ACC112 (cell line): ENCODE measurements around the gene SHISAL2A.

Source experiments
- H2AFZ ChIP-seq: fragments of 200-600 bp; sonication (generic); one replicate; pipeline ENCODE4 v1.6.0; 2017; ENCODE audit warnings: antibody characterized with exemption, low read length; ENCODE audit not compliant: unreplicated experiment
- H3K27ac ChIP-seq: fragments of 200-600 bp; sonication (generic); 2 replicates; pipeline ENCODE4 v1.5.1; 2014; ENCODE audit warnings: low read depth, mild to moderate bottlenecking, antibody characterized with exemption, low read length, moderate library complexity
- H3K27me3 ChIP-seq: fragments of 200-600 bp; sonication (generic); 2 replicates; pipeline ENCODE4 v1.6.1; 2014; ENCODE audit warnings: mild to moderate bottlenecking, antibody characterized with exemption, low read length, moderate library complexity, mixed read lengths; ENCODE audit not compliant: insufficient read depth
- H3K36me3 ChIP-seq: fragments of 200-600 bp; sonication (generic); 2 replicates; pipeline ENCODE4 v1.6.1; 2016; ENCODE audit warnings: mild to moderate bottlenecking, antibody characterized with exemption, low read length, moderate library complexity, mixed read lengths; ENCODE audit not compliant: insufficient read depth
- H3K4me1 ChIP-seq: fragments of 200-600 bp; sonication (generic); one replicate; pipeline ENCODE4 v1.6.1; 2016; ENCODE audit warnings: low read length, mixed read lengths; ENCODE audit not compliant: insufficient read depth, unreplicated experiment, control insufficient read depth
- H3K4me3 ChIP-seq: fragments of 200-600 bp; sonication (generic); 2 replicates; pipeline ENCODE4 v1.5.1; 2014; ENCODE audit warnings: mild to moderate bottlenecking, low read depth, low read length
- H3K79me2 ChIP-seq: fragments of 200-600 bp; sonication (generic); one replicate; pipeline ENCODE4 v1.6.0; 2016; ENCODE audit warnings: low read length; ENCODE audit not compliant: control insufficient read depth, unreplicated experiment, insufficient read depth

The SHISAL2A gene

GRCh38 chr1:52636721-52637695 lies 4.0 kb downstream of the SHISAL2A start:
- no peak overlapping the region for H3K27ac ChIP-seq
- H3K4me1 ChIP-seq = no peaks in the 10 kb centered on the region
- no peaks in the 10 kb centered on the region for H3K79me2 ChIP-seq
- H2AFZ ChIP-seq = no peak overlapping the region
- peaks cover 33% of the 10 kb centered on the region for H3K27me3 ChIP-seq
- no peaks in the 10 kb centered on the region for H3K36me3 ChIP-seq
- no peak overlapping the region for H3K4me3 ChIP-seq

GRCh38 chr1:52637946-52638345 lies 5.0 kb downstream of the SHISAL2A start:
- H3K27ac ChIP-seq = no peak overlapping the region

GRCh38 chr1:52640697-52641096 lies 7.7 kb downstream of the SHISAL2A start:
- Histone ChIP-seq H3K36me3 (no peaks in the 10 kb centered on the region), H3K4me1 (no peaks in the 10 kb centered on the region), H3K27me3 (no peaks in the 10 kb centered on the region), H3K27ac (no peak overlapping the region), H2AFZ (no peak overlapping the region), H3K4me3 (no peak overlapping the region), H3K79me2 (no peaks in the 10 kb centered on the region)

More at GRCh38 chr1:52637946-52638345, 5.0 kb downstream of the SHISAL2A start:
- no peaks in the 10 kb centered on the region for H3K4me1 ChIP-seq
- peaks cover 23% of the 10 kb centered on the region for H3K27me3 ChIP-seq
- H3K4me3 ChIP-seq = no peak overlapping the region
- H3K79me2 ChIP-seq = no peaks in the 10 kb centered on the region
- no peak overlapping the region for H2AFZ ChIP-seq
- H3K36me3 ChIP-seq = no peaks in the 10 kb centered on the region

- Histone ChIP-seq H3K4me3 (no peak overlapping the region), H3K27ac (no peak overlapping the region), H3K79me2 (no peaks in the 10 kb centered on the region), H3K27me3 (no peaks in the 10 kb centered on the region), H2AFZ (no peak overlapping the region), H3K36me3 (no peaks in the 10 kb centered on the region), H3K4me1 (no peaks in the 10 kb centered on the region)
These were observed 8.3 kb downstream of the SHISAL2A start for GRCh38 chr1:52641307-52641706.

GRCh38 chr1:52645261-52645660 lies 12.3 kb downstream of the SHISAL2A start:
- Histone ChIP-seq H3K79me2 (no peaks in the 10 kb centered on the region), H3K27ac (no peak overlapping the region), H3K27me3 (no peaks in the 10 kb centered on the region), H3K4me1 (no peaks in the 10 kb centered on the region), H2AFZ (no peak overlapping the region), H3K36me3 (no peaks in the 10 kb centered on the region), H3K4me3 (no peak overlapping the region)

- no peak overlapping the region for H3K4me3 ChIP-seq
- H2AFZ ChIP-seq = no peak overlapping the region
- H3K4me1 ChIP-seq = no peaks in the 10 kb centered on the region
- H3K36me3 ChIP-seq = no peaks in the 10 kb centered on the region
- no peaks in the 10 kb centered on the region for H3K27me3 ChIP-seq
- H3K79me2 ChIP-seq = no peaks in the 10 kb centered on the region
- no peak overlapping the region for H3K27ac ChIP-seq
These were observed 18.9 kb downstream of the SHISAL2A start for GRCh38 chr1:52651904-52652303.

- Histone ChIP-seq H3K27ac (no peak overlapping the region), H3K36me3 (no peaks in the 10 kb centered on the region), H3K79me2 (no peaks in the 10 kb centered on the region), H2AFZ (no peak overlapping the region), H3K27me3 (no peaks in the 10 kb centered on the region), H3K4me1 (no peaks in the 10 kb centered on the region), H3K4me3 (no peak overlapping the region)
These were observed 20.4 kb downstream of the SHISAL2A start for GRCh38 chr1:52653207-52653849.

GRCh38 chr1:52654063-52654462 lies 21.1 kb downstream of the SHISAL2A start:
- H3K4me3 ChIP-seq = no peak overlapping the region
- no peaks in the 10 kb centered on the region for H3K79me2 ChIP-seq
- H3K36me3 ChIP-seq = no peaks in the 10 kb centered on the region
- no peaks in the 10 kb centered on the region for H3K4me1 ChIP-seq
- H3K27me3 ChIP-seq = no peaks in the 10 kb centered on the region
- no peak overlapping the region for H2AFZ ChIP-seq
- H3K27ac ChIP-seq = no peak overlapping the region

- Histone ChIP-seq H3K4me3 (no peak overlapping the region), H3K27me3 (no peaks in the 10 kb centered on the region), H2AFZ (no peak overlapping the region), H3K4me1 (peaks cover 4% of the 10 kb centered on the region), H3K79me2 (no peaks in the 10 kb centered on the region), H3K36me3 (no peaks in the 10 kb centered on the region), H3K27ac (no peak overlapping the region)
These were observed 24.7 kb downstream of the SHISAL2A start for GRCh38 chr1:52657702-52658101.

- Histone ChIP-seq H3K4me3 (no peak overlapping the region), H3K27me3 (no peaks in the 10 kb centered on the region), H3K4me1 (peaks cover 10% of the 10 kb centered on the region), H3K36me3 (no peaks in the 10 kb centered on the region), H3K79me2 (no peaks in the 10 kb centered on the region), H3K27ac (no peak overlapping the region), H2AFZ (no peak overlapping the region)
These were observed 25.8 kb downstream of the SHISAL2A start for GRCh38 chr1:52658795-52659194.

GRCh38 chr1:52659356-52659755 lies 26.4 kb downstream of the SHISAL2A start:
- no peaks in the 10 kb centered on the region for H3K79me2 ChIP-seq
- no peaks in the 10 kb centered on the region for H3K36me3 ChIP-seq
- H3K4me1 ChIP-seq = peaks cover 10% of the 10 kb centered on the region
- no peak overlapping the region for H3K27ac ChIP-seq
- H2AFZ ChIP-seq = no peak overlapping the region
- no peaks in the 10 kb centered on the region for H3K27me3 ChIP-seq
- H3K4me3 ChIP-seq = no peak overlapping the region
